Endometrium (tissue), 2 donors: Measurements from ENCODE around the gene LTO1.
"Not testable (repeated sequence)": the region's sequence is repeated elsewhere in the genome, so short reads cannot be mapped to it uniquely, and the experiment has no call there.

ENCODE experiments used
- FAIRE-seq: peaks from 2 replicates; lab custom pipeline; 2012; peaks lifted over from hg19 to GRCh38; lab: Jason Lieb, UNC
- donor health status: control.
- donor health status: control.

LTO1 gene

GRCh38 chr11:69700278-69701140, 25.4 kb upstream of the LTO1 start:
- no peak for FAIRE-seq

GRCh38 chr11:69699213-69699612, 24.1 kb upstream of the LTO1 start:
- no peak for FAIRE-seq

- no peak for FAIRE-seq
These were observed 23.2 kb upstream of the LTO1 start for GRCh38 chr11:69698362-69698761.

GRCh38 chr11:69697861-69698260, 22.7 kb upstream of the LTO1 start:
- no peak for FAIRE-seq

- FAIRE-seq: no peak
These were observed 22.3 kb upstream of the LTO1 start for GRCh38 chr11:69697469-69697843.

GRCh38 chr11:69696749-69697468, 21.8 kb upstream of the LTO1 start:
- FAIRE-seq: no peak

- FAIRE-seq: not testable (repeated sequence)
These were observed 20.8 kb upstream of the LTO1 start for GRCh38 chr11:69695995-69696394.

- no peak for FAIRE-seq
These were observed 20.4 kb upstream of the LTO1 start for GRCh38 chr11:69695581-69695980.

GRCh38 chr11:69694781-69695180, 19.6 kb upstream of the LTO1 start:
- no peak for FAIRE-seq

- no peak for FAIRE-seq
These were observed 17.3 kb upstream of the LTO1 start for GRCh38 chr11:69692422-69692821.

- no peak for FAIRE-seq
These were observed 16.3 kb upstream of the LTO1 start for GRCh38 chr11:69691463-69691862.

- FAIRE-seq: no peak
These were observed 14.5 kb upstream of the LTO1 start for GRCh38 chr11:69689484-69690319.

- FAIRE-seq: not testable (repeated sequence)
These were observed 13.0 kb upstream of the LTO1 start for GRCh38 chr11:69687969-69688771.

- FAIRE-seq: no peak
These were observed 11.7 kb upstream of the LTO1 start for GRCh38 chr11:69686856-69687255.

GRCh38 chr11:69686452-69686851, 11.3 kb upstream of the LTO1 start:
- no peak for FAIRE-seq

- FAIRE-seq: no peak
These were observed 10.2 kb upstream of the LTO1 start for GRCh38 chr11:69685348-69685747.

GRCh38 chr11:69684651-69685050, 9.5 kb upstream of the LTO1 start:
- FAIRE-seq: no peak

GRCh38 chr11:69683764-69684333, 8.7 kb upstream of the LTO1 start:
- no peak for FAIRE-seq

GRCh38 chr11:69682681-69683326, 7.7 kb upstream of the LTO1 start:
- no peak for FAIRE-seq

- no peak for FAIRE-seq
These were observed 7.1 kb upstream of the LTO1 start for GRCh38 chr11:69682221-69682620.

GRCh38 chr11:69680688-69681087, 5.5 kb upstream of the LTO1 start:
- FAIRE-seq: no peak
